Neutrophil (primary cell): ENCODE data around the gene TMCC3.

Experiments used
- H3K27ac ChIP-seq: fragments of 200-600 bp; sonication (generic); 2 replicates; pipeline ENCODE4 v1.5.1; 2016; ENCODE audit warnings: mild to moderate bottlenecking, moderate library complexity
- H3K27me3 ChIP-seq: fragments of 200-600 bp; sonication (generic); 2 replicates; pipeline ENCODE4 v1.6.0; 2016; ENCODE audit warnings: mild to moderate bottlenecking
- H3K36me3 ChIP-seq: fragments of 200-600 bp; sonication (generic); 2 replicates; pipeline ENCODE4 v1.5.1; 2017
- H3K4me1 ChIP-seq, 2 experiments: fragments of 200-600 bp in 1 of 2; sonication (generic) in 1 of 2; 1 replicate in 1 of 2; 2 replicates in 1 of 2; pipeline versions ENCODE4 v1.5.1 to v1.6.1; 2013 to 2016; ENCODE audit warnings: low read depth in 1 of 2, low read length in 1 of 2, mild to moderate bottlenecking in 1 of 2, moderate library complexity in 1 of 2; ENCODE audit not compliant: control insufficient read depth in 1 of 2, insufficient read depth in 1 of 2
- H3K4me3 ChIP-seq, 2 experiments: fragments of 200-600 bp in 1 of 2; sonication (generic) in 1 of 2; 1 replicate in 1 of 2; 2 replicates in 1 of 2; pipeline ENCODE4 v1.5.1; 2013 to 2016; ENCODE audit warnings: low read depth in 1 of 2, low read length in 1 of 2, mild to moderate bottlenecking in 1 of 2, moderate library complexity in 1 of 2
- H3K9me3 ChIP-seq: fragments of 200-600 bp; sonication (generic); 2 replicates; pipeline ENCODE4 v1.5.1; 2016
- CTCF ChIP-seq: fragments of 200-600 bp; sonication (generic); IDR thresholded peaks from 2 replicates; pipeline ENCODE4 v1.5.1; 2016; ENCODE audit warnings: antibody characterized with exemption

TMCC3 gene

GRCh38 chr12:94641283-94641682 lies 9.1 kb downstream of the TMCC3 start:
- H3K4me1 ChIP-seq = peaks cover 82 to 94% of the 10 kb centered on the region in 2 experiments
- peak overlapping the region; percentile 23 to 37 for H3K4me3 ChIP-seq
- peaks cover 4% of the 10 kb centered on the region for H3K36me3 ChIP-seq
- peak overlapping the region; percentile 91 for H3K27ac ChIP-seq
- no peaks in the 10 kb centered on the region for H3K9me3 ChIP-seq
- no peak for TF ChIP-seq CTCF
- no peaks in the 10 kb centered on the region for H3K27me3 ChIP-seq

- H3K27ac ChIP-seq = peak overlapping the region; percentile 91
- TF ChIP-seq CTCF = no peak
These were observed 10.0 kb downstream of the TMCC3 start for GRCh38 chr12:94640134-94640928.

GRCh38 chr12:94638521-94638920 lies 11.8 kb downstream of the TMCC3 start:
- Histone ChIP-seq H3K4me1 (peaks cover 55 to 75% of the 10 kb centered on the region in 2 experiments), H3K4me3 (peak overlapping the region in 1 of 2 experiments; percentile 6), H3K36me3 (peaks cover 4% of the 10 kb centered on the region), H3K9me3 (no peaks in the 10 kb centered on the region), H3K27me3 (no peaks in the 10 kb centered on the region), H3K27ac (peak overlapping the region; percentile 91)
- TF ChIP-seq CTCF = no peak

More at GRCh38 chr12:94640134-94640928, 10.0 kb downstream of the TMCC3 start:
- H3K4me1 ChIP-seq = peaks cover 73 to 85% of the 10 kb centered on the region in 2 experiments
- H3K9me3 ChIP-seq = no peaks in the 10 kb centered on the region
- no peaks in the 10 kb centered on the region for H3K27me3 ChIP-seq
- peaks cover 4% of the 10 kb centered on the region for H3K36me3 ChIP-seq
- peak overlapping the region; percentile 23 to 37 for H3K4me3 ChIP-seq

GRCh38 chr12:94637390-94638113 lies 12.8 kb downstream of the TMCC3 start:
- Histone ChIP-seq H3K4me1 (peaks cover 46 to 68% of the 10 kb centered on the region in 2 experiments), H3K36me3 (peaks cover under 1% of the 10 kb centered on the region), H3K9me3 (no peaks in the 10 kb centered on the region), H3K27me3 (no peaks in the 10 kb centered on the region), H3K27ac (peak overlapping the region; percentile 91), H3K4me3 (no peak overlapping the region)
- TF ChIP-seq CTCF = no peak

- Histone ChIP-seq H3K9me3 (no peaks in the 10 kb centered on the region), H3K36me3 (no peaks in the 10 kb centered on the region), H3K27ac (peak overlapping the region; percentile 91), H3K4me1 (peaks cover 36 to 65% of the 10 kb centered on the region in 2 experiments), H3K4me3 (no peak overlapping the region), H3K27me3 (no peaks in the 10 kb centered on the region)
- no peak for TF ChIP-seq CTCF
These were observed 13.8 kb downstream of the TMCC3 start for GRCh38 chr12:94636462-94637085.
